Esophagus (tissue), 2 donors: ENCODE results near the gene DCLK2. TPM values are rescaled to one million over a fixed set of nuclear protein-coding genes. Genes with fewer than 3 reads are reported as not detected.

Experiments used
- H3K27ac ChIP-seq, 2 donors: one replicate each; pipeline ENCODE4 v1.5.1; 2013; ENCODE audit warnings: low read depth in 2 of 2, mild to moderate bottlenecking in 2 of 2, inconsistent platforms in 1 of 2, low read length in 1 of 2, moderate library complexity in 1 of 2
- H3K27me3 ChIP-seq, 2 donors: one replicate each; pipeline ENCODE4 v1.6.1; 2013; ENCODE audit warnings: low read length in 2 of 2, control low read depth in 1 of 2, mild to moderate bottlenecking in 1 of 2; ENCODE audit not compliant: insufficient read depth in 2 of 2, control insufficient read depth in 1 of 2
- H3K36me3 ChIP-seq, 2 donors: one replicate each; pipeline ENCODE4 v1.6.1; 2013; ENCODE audit warnings: low read length in 1 of 2; ENCODE audit not compliant: control insufficient read depth in 2 of 2, insufficient read depth in 2 of 2
- H3K4me1 ChIP-seq, 2 donors: one replicate each; pipeline ENCODE4 v1.6.1; 2013; ENCODE audit warnings: low read length in 1 of 2; ENCODE audit not compliant: control insufficient read depth in 2 of 2, insufficient read depth in 2 of 2
- H3K4me3 ChIP-seq, 2 donors: one replicate each; pipeline ENCODE4 v1.5.1; 2013; ENCODE audit warnings: low read length in 2 of 2, mild to moderate bottlenecking in 2 of 2, low read depth in 1 of 2, moderate library complexity in 1 of 2
- H3K9me3 ChIP-seq, 2 donors: one replicate each; pipeline ENCODE4 v1.6.1; 2013; ENCODE audit warnings: mild to moderate bottlenecking in 2 of 2, low read depth in 1 of 2, low read length in 1 of 2, moderate library complexity in 1 of 2; ENCODE audit not compliant: control insufficient read depth in 2 of 2, insufficient read depth in 1 of 2
- WGBS, 2 donors: extraction: QIAGEN DNeasy Blood & Tissue Kit; methylation state at CpG; one replicate each; pipeline ENCODE4 v1.1.7; 2013; 5-methylcytosine and 5-hydroxymethylcytosine counted together
- polyA plus RNA-seq, 2 donors: library from polyadenylated mRNA; stranded (reverse); fragments of 200-250 nt; gene quantifications; one replicate each; pipeline ENCODE4 v1.2.3, GENCODE V29; 2013
- donor health status: healthy with polysubstance abuse.
- donor health status: Bipolar disorder and iron deficiency.

DCLK2 gene
- polyA plus RNA-seq, 2 donors: 0.74 to 0.75 TPM

- Histone ChIP-seq H3K27me3 (no peaks in the 10 kb centered on the region), H3K4me1 (no peaks in the 10 kb centered on the region), H3K9me3 (no peaks in the 10 kb centered on the region), H3K36me3 (no peaks in the 10 kb centered on the region), H3K4me3 (no peak overlapping the region), H3K27ac (no peak overlapping the region)
- WGBS, 2 donors: 31 to 40% methylated on average over 3 of the region's 3 CpGs
Observed at GRCh38 chr4:150106886-150107285, 28.6 kb downstream of the DCLK2 start.

GRCh38 chr4:150108691-150109090 is 30.4 kb downstream of the DCLK2 start:
- WGBS, 2 donors: 59 to 68% methylated on average over 1 of the region's 1 CpG
- Histone ChIP-seq H3K36me3 (no peaks in the 10 kb centered on the region), H3K9me3 (no peaks in the 10 kb centered on the region), H3K27me3 (no peaks in the 10 kb centered on the region), H3K4me3 (no peak overlapping the region), H3K27ac (no peak overlapping the region), H3K4me1 (no peaks in the 10 kb centered on the region)

- 92 to 96% methylated on average over 1 of the region's 1 CpG for WGBS, 2 donors
- Histone ChIP-seq H3K27ac (no peak overlapping the region), H3K4me3 (no peak overlapping the region), H3K9me3 (no peaks in the 10 kb centered on the region), H3K27me3 (no peaks in the 10 kb centered on the region), H3K4me1 (no peaks in the 10 kb centered on the region), H3K36me3 (no peaks in the 10 kb centered on the region)
Observed at GRCh38 chr4:150114641-150115040, 36.4 kb downstream of the DCLK2 start.

GRCh38 chr4:150115851-150116250 is 37.6 kb downstream of the DCLK2 start:
- H3K4me1 ChIP-seq: no peaks in the 10 kb centered on the region
- no peak overlapping the region for H3K27ac ChIP-seq
- no peaks in the 10 kb centered on the region for H3K36me3 ChIP-seq
- no peak overlapping the region for H3K4me3 ChIP-seq
- H3K9me3 ChIP-seq: no peaks in the 10 kb centered on the region
- no peaks in the 10 kb centered on the region for H3K27me3 ChIP-seq
- WGBS, 2 donors: 74 to 86% methylated on average over 2 of the region's 2 CpGs

GRCh38 chr4:150116506-150116905 is 38.3 kb downstream of the DCLK2 start:
- no peak overlapping the region for H3K27ac ChIP-seq
- WGBS, 2 donors: 96% methylated on average over 2 of the region's 2 CpGs
- H3K36me3 ChIP-seq: no peaks in the 10 kb centered on the region

GRCh38 chr4:150117094-150117493 is 38.8 kb downstream of the DCLK2 start:
- Histone ChIP-seq H3K27me3 (no peaks in the 10 kb centered on the region), H3K4me3 (no peak overlapping the region), H3K36me3 (no peaks in the 10 kb centered on the region), H3K9me3 (no peaks in the 10 kb centered on the region), H3K27ac (no peak overlapping the region), H3K4me1 (no peaks in the 10 kb centered on the region)
- WGBS, 2 donors: 69 to 82% methylated on average over 3 of the region's 3 CpGs

More at GRCh38 chr4:150116506-150116905, 38.3 kb downstream of the DCLK2 start:
- Histone ChIP-seq H3K4me1 (no peaks in the 10 kb centered on the region), H3K27me3 (no peaks in the 10 kb centered on the region), H3K9me3 (no peaks in the 10 kb centered on the region), H3K4me3 (no peak overlapping the region)

GRCh38 chr4:150117629-150118028 is 39.4 kb downstream of the DCLK2 start:
- no peak overlapping the region for H3K4me3 ChIP-seq
- WGBS, 2 donors: 80 to 87% methylated on average over 3 of the region's 3 CpGs
- no peaks in the 10 kb centered on the region for H3K27me3 ChIP-seq
- H3K36me3 ChIP-seq: no peaks in the 10 kb centered on the region
- H3K9me3 ChIP-seq: no peaks in the 10 kb centered on the region
- H3K27ac ChIP-seq: no peak overlapping the region
- H3K4me1 ChIP-seq: no peaks in the 10 kb centered on the region

- WGBS, 2 donors: 61% methylated on average over 1 of the region's 1 CpG
- no peak overlapping the region for H3K4me3 ChIP-seq
- no peaks in the 10 kb centered on the region for H3K27me3 ChIP-seq
- H3K4me1 ChIP-seq: no peaks in the 10 kb centered on the region
- H3K27ac ChIP-seq: no peak overlapping the region
- H3K36me3 ChIP-seq: no peaks in the 10 kb centered on the region
- no peaks in the 10 kb centered on the region for H3K9me3 ChIP-seq
Observed at GRCh38 chr4:150119492-150119891, 41.2 kb downstream of the DCLK2 start.

- H3K27me3 ChIP-seq: no peaks in the 10 kb centered on the region
- H3K4me3 ChIP-seq: no peak overlapping the region
- WGBS, 2 donors: 92 to 97% methylated on average over 2 of the region's 2 CpGs
- H3K9me3 ChIP-seq: no peaks in the 10 kb centered on the region
- H3K27ac ChIP-seq: no peak overlapping the region
- H3K4me1 ChIP-seq: no peaks in the 10 kb centered on the region
- no peaks in the 10 kb centered on the region for H3K36me3 ChIP-seq
Observed at GRCh38 chr4:150123087-150123486, 44.8 kb downstream of the DCLK2 start.

GRCh38 chr4:150123796-150124677 is 45.8 kb downstream of the DCLK2 start:
- Histone ChIP-seq H3K27ac (no peak overlapping the region), H3K4me1 (no peaks in the 10 kb centered on the region), H3K4me3 (no peak overlapping the region), H3K27me3 (no peaks in the 10 kb centered on the region), H3K36me3 (no peaks in the 10 kb centered on the region), H3K9me3 (no peaks in the 10 kb centered on the region)
- WGBS, 2 donors: 81 to 82% methylated on average over 10 of the region's 10 CpGs
